Transverse colon (tissue), 4 donors: Measurements from ENCODE around the gene TTBK1. TPM values are rescaled to one million over a fixed set of nuclear protein-coding genes. Genes with fewer than 3 reads are reported as not detected.

Source experiments
- DNase-seq: peaks from one replicate; pipeline ENCODE4 v3.0.0-alpha.2; 2019
- H3K27ac ChIP-seq, 4 donors: fragments of 200-600 bp; sonication (generic); 2 replicates each; pipeline ENCODE4 v1.5.1; 2016 to 2018; ENCODE audit warnings: inconsistent platforms in 4 of 4
- H3K27me3 ChIP-seq: fragments of 200-600 bp; sonication (generic); 2 replicates; pipeline ENCODE4 v1.5.1; 2017; ENCODE audit warnings: inconsistent platforms
- H3K36me3 ChIP-seq, 4 donors: fragments of 200-600 bp; sonication (generic); 2 replicates each; pipeline ENCODE4 v1.5.1; 2017 to 2019; ENCODE audit warnings: inconsistent platforms in 4 of 4
- H3K4me1 ChIP-seq, 4 donors: fragments of 200-600 bp; sonication (generic); 2 replicates each; pipeline ENCODE4 v1.5.1; 2017 to 2020; ENCODE audit warnings: inconsistent platforms in 4 of 4
- H3K4me3 ChIP-seq, 4 donors: fragments of 200-600 bp; sonication (generic); 1 replicate in 1 of 4; 2 replicates in 3 of 4; pipeline versions ENCODE4 v1.5.1 to v1.6.1; 2017 to 2019; ENCODE audit warnings: inconsistent platforms in 4 of 4
- H3K9me3 ChIP-seq, 2 donors: fragments of 200-600 bp; sonication (generic); 2 replicates each; pipeline ENCODE4 v1.5.1; 2017 to 2019; ENCODE audit warnings: inconsistent platforms in 2 of 2
- CTCF ChIP-seq, 5 experiments: fragments of 200-600 bp in 3 of 5; fragments of 450-650 bp in 2 of 5; sonication (generic) in 3 of 5; IDR thresholded peaks; 1 replicate in 2 of 5; 2 replicates in 3 of 5; pipeline ENCODE4 v1.5.1; 2016 to 2017; ENCODE audit warnings: antibody characterized with exemption in 5 of 5, inconsistent platforms in 3 of 5, mild to moderate bottlenecking in 2 of 5, moderate library complexity in 1 of 5
- EP300 ChIP-seq: sonication (generic); formaldehyde crosslinking; IDR thresholded peaks from one replicate; pipeline ENCODE4 v1.6.1; 2017; ENCODE audit warnings: antibody characterized with exemption, low read depth
- POLR2A ChIP-seq: fragments of 450-650 bp; IDR thresholded peaks from one replicate; pipeline ENCODE4 v1.6.1; 2016; ENCODE audit warnings: antibody characterized with exemption, mild to moderate bottlenecking, moderate library complexity
- POLR2AphosphoS5 ChIP-seq, 3 donors: sonication (generic); formaldehyde crosslinking; IDR thresholded peaks; one replicate each; pipeline ENCODE4 v1.6.1; 2016; ENCODE audit warnings: antibody characterized with exemption in 3 of 3
- WGBS, 2 donors: methylation state at CpG; one replicate each; pipeline ENCODE4 v1.1.5; 2018; ENCODE audit warnings: low coverage in 1 of 2; 5-methylcytosine and 5-hydroxymethylcytosine counted together
- in situ Hi-C, 4 donors: fragments of 200-750 bp; cut with MboI; loops; one replicate each; pipeline versions ENCODE4 v1.15.0 to v1.15.1; 2017; ENCODE audit warnings: low sequenced_read_pairs in 3 of 4, low pct_ligation_motif_present in 1 of 4, low pct_unique_long_range_greater_than_20kb in 1 of 4
- intact Hi-C: fragments of 100-400 bp; cut with DNase I; formaldehyde crosslinking; loops from one replicate; pipeline ENCODE4 v1.15.1; 2023; ENCODE audit warnings: low total_unique reads
- total RNA-seq, 4 donors: library from RNA; depleted of rRNA; stranded (reverse); fragments of >200 nt; gene quantifications; one replicate each; pipeline ENCODE4 v1.1.0, GENCODE V29; 2016

TTBK1 gene
- total RNA-seq, 4 donors from 2014 or later, result 0.20 to 1.1 (median 0.36) TPM

GRCh38 chr6:43241446-43241845 is 1.8 kb upstream of the TTBK1 start:
- H3K36me3 ChIP-seq, result no peaks in the 10 kb centered on the region
- H3K4me3 ChIP-seq, result no peak overlapping the region
- peaks cover 0 to 3% of the 10 kb centered on the region in 2 donors for H3K9me3 ChIP-seq
- peaks cover 91% of the 10 kb centered on the region for H3K27me3 ChIP-seq
- in situ Hi-C loops, result no loop called here
- WGBS, 2 donors, result 82 to 95% methylated on average over 2 of the region's 2 CpGs
- intact Hi-C loops, result no loop called here
- no peaks in the 10 kb centered on the region for H3K4me1 ChIP-seq
- no peak for DNase-seq
- no peak overlapping the region for H3K27ac ChIP-seq
- TF ChIP-seq POLR2AphosphoS5 (IDR thresholded peaks at IDR 0.05) (no peak), POLR2A (no peak), CTCF (IDR thresholded peaks at IDR 0.05) (no peak), EP300 (no peak)

- peaks cover 0 to 3% of the 10 kb centered on the region in 2 donors for H3K9me3 ChIP-seq
- in situ Hi-C loops (no loop called here), intact Hi-C loops (no loop called here)
- H3K4me3 ChIP-seq, result no peak overlapping the region
- no peaks in the 10 kb centered on the region for H3K36me3 ChIP-seq
- TF ChIP-seq EP300, result no peak
- no peak for TF ChIP-seq POLR2AphosphoS5 (IDR thresholded peaks at IDR 0.05)
- no peak for TF ChIP-seq POLR2A
- no peak for TF ChIP-seq CTCF (IDR thresholded peaks at IDR 0.05)
- DNase-seq, result no peak
- H3K27ac ChIP-seq, result no peak overlapping the region
- H3K4me1 ChIP-seq, result peaks cover 3 to 13% (median 6%) of the 10 kb centered on the region in 4 donors
- 43 to 65% methylated on average over 2 to 15 of the region's 37 CpGs for WGBS, 2 donors
- peaks cover 74% of the 10 kb centered on the region for H3K27me3 ChIP-seq
Measured at GRCh38 chr6:43243664-43244321, 512 bp downstream of the TTBK1 start.

- Histone ChIP-seq H3K36me3 (no peaks in the 10 kb centered on the region), H3K9me3 (no peaks in the 10 kb centered on the region), H3K4me1 (peaks cover 3 to 14% (median 6%) of the 10 kb centered on the region in 4 donors), H3K27me3 (peaks cover 60% of the 10 kb centered on the region), H3K27ac (peak overlapping the region in 1 of 4 donors; percentile 21), H3K4me3 (peak overlapping the region; percentile 22 to 60 (median 34))
- peak; percentile 71 for DNase-seq
- WGBS, 2 donors, result 35 to 80% methylated on average over 2 to 25 of the region's 27 CpGs
- TF ChIP-seq POLR2AphosphoS5 (IDR thresholded peaks at IDR 0.05), result no peak
- no peak for TF ChIP-seq POLR2A
- no peak for TF ChIP-seq EP300
- no peak for TF ChIP-seq CTCF (IDR thresholded peaks at IDR 0.05)
- intact Hi-C loops, result no loop called here
- in situ Hi-C loops, result no loop called here
Measured at GRCh38 chr6:43246301-43247113, 3.2 kb downstream of the TTBK1 start.
